Heart left ventricle (tissue), 16 donors: Measurements from ENCODE around the gene SEMA6D. TPM values are rescaled to one million over a fixed set of nuclear protein-coding genes. Genes with fewer than 3 reads are reported as not detected.

Source experiments
- ATAC-seq, 4 donors: fragments of 200-7000 bp; cut with Tn5 transposase; one replicate each; pipeline ENCODE4 v1.9.1; 2020 to 2022; ENCODE audit warnings: moderate library complexity in 4 of 4, mild to moderate bottlenecking in 3 of 4, moderate number of reproducible peaks in 1 of 4
- DNase-seq, 5 donors: peaks; one replicate each; pipeline ENCODE4 v3.0.0-alpha.2; 2020
- H3K27ac ChIP-seq, 12 donors: fragments of 200-600 bp; sonication (generic) in 4 of 12; one replicate each; pipeline versions ENCODE4 v1.5.0 to v1.8.0; 2016 to 2022; ENCODE audit warnings: mild to moderate bottlenecking in 2 of 12
- H3K27me3 ChIP-seq, 9 donors: fragments of 200-600 bp; sonication (generic) in 2 of 9; one replicate each; pipeline versions ENCODE4 v1.5.1 to v1.8.0; 2016 to 2022; ENCODE audit warnings: mild to moderate bottlenecking in 3 of 9
- H3K36me3 ChIP-seq, 9 donors: fragments of 200-600 bp; sonication (generic) in 2 of 9; one replicate each; pipeline versions ENCODE4 v1.5.0 to v1.8.0; 2018 to 2022; ENCODE audit warnings: mild to moderate bottlenecking in 2 of 9
- H3K4me1 ChIP-seq, 12 donors: fragments of 200-600 bp; sonication (generic) in 4 of 12; one replicate each; pipeline versions ENCODE4 v1.5.0 to v1.8.0; 2016 to 2022; ENCODE audit warnings: mild to moderate bottlenecking in 3 of 12
- H3K4me3 ChIP-seq, 12 donors: fragments of 200-600 bp; sonication (generic) in 4 of 12; one replicate each; pipeline versions ENCODE4 v1.5.0 to v1.8.0; 2017 to 2022; ENCODE audit warnings: mild to moderate bottlenecking in 9 of 12, moderate library complexity in 4 of 12
- H3K9me3 ChIP-seq, 12 donors: fragments of 200-600 bp; sonication (generic) in 4 of 12; one replicate each; pipeline versions ENCODE4 v1.5.0 to v1.8.0; 2016 to 2022; ENCODE audit warnings: mild to moderate bottlenecking in 1 of 12
- CTCF ChIP-seq, 12 donors: fragments of 200-600 bp; sonication (generic) in 4 of 12; IDR thresholded peaks; one replicate each; pipeline versions ENCODE4 v1.5.0 to v1.8.0; 2018 to 2022; ENCODE audit warnings: antibody characterized with exemption in 12 of 12, mild to moderate bottlenecking in 5 of 12
- POLR2A ChIP-seq, 2 donors: fragments of 450-650 bp; IDR thresholded peaks; one replicate each; pipeline ENCODE4 v1.6.1; 2017; ENCODE audit warnings: antibody characterized with exemption in 2 of 2, mild to moderate bottlenecking in 2 of 2, moderate library complexity in 2 of 2
- WGBS, 4 donors: extraction: QIAGEN DNeasy Blood & Tissue Kit in 2 of 4; methylation state at CpG; one replicate each; pipeline versions ENCODE4 v1.1.5 to v1.1.7; 2013 to 2018; 5-methylcytosine and 5-hydroxymethylcytosine counted together
- intact Hi-C, 10 donors: fragments of 100-400 bp; cut with DNase I; formaldehyde crosslinking; loops; one replicate each; pipeline versions ENCODE4 v1.11.1 to v1.14.2; 2022
- polyA plus RNA-seq, 2 donors: library from polyadenylated mRNA; stranded (reverse); fragments of 200-250 nt; gene quantifications; one replicate each; pipeline ENCODE4 v1.2.3, GENCODE V29; 2013
- total RNA-seq, 9 donors: library from RNA; depleted of rRNA in 2 of 9; stranded (reverse); fragments of >200 nt in 2 of 9; fragmentation: NEBNext Ultra II Directional in 3 of 9; extraction: Animal tissue kit (Norgen Biotek cat#: 25700) in 3 of 9; gene quantifications; one replicate each; pipeline versions ENCODE4 v1.1.0 to v1.2.4, GENCODE V29; 2016 to 2023
- donor health status: ischemic (EF 13 %, LVEDD 7.1; RV severe dilation, severe dysfunction).
- donor health status: healthy with polysubstance abuse.
- donor health status: DM: no; HTN: yes; CAD: no.
- donor health status: DM: no; HTN: no; CAD: no.
- donor health status: ischemic (EF 25% LVEDD 6.9; RV normal size, moderate dysfunction).
- donor health status: ischemic (EF 25% LVEDD 5.7; RV mildly dilated, moderate dysfunction).
- donor health status: healthy.
- donor health status: DM: yes; HTN: yes; CAD: no.
- donor health status: ischemic (EF 35%, LVEDD 5.7; RV mildly dilated, moderate dysfunction).
- donor health status: nonischemic (EF 11% LVEDD 7.7; RV severe dilation, severe dysfunction).
- donor health status: DM: yes; HTN: yes; CAD: no.
- donor health status: PGD.
- donor health status: ischemic (EF 29% LVEDD 5.4; RV normal size, mild dysfunction).
- donor health status: nonischemic (EF 23%, LVEDD 6.1; RV moderate dilation, normal function).

SEMA6D gene
- total and polyA plus RNA-seq, 11 donors = 2.8 to 23.2 (median 10.8) TPM

- peaks cover 0 to 3% (median 0%) of the 10 kb centered on the region in 12 donors for H3K4me1 ChIP-seq
- H3K27ac ChIP-seq = no peak overlapping the region
- ATAC-seq (no peak), DNase-seq (no peak)
- TF ChIP-seq POLR2A (IDR thresholded peaks at IDR 0.05) (no peak), CTCF (IDR thresholded peaks at IDR 0.05) (no peak)
- WGBS, 4 donors = 96 to 99% (median 98%) methylated on average over 5 of the region's 5 CpGs
- peaks cover 0 to 98% (median 73%) of the 10 kb centered on the region in 9 donors for H3K36me3 ChIP-seq
- no peaks in the 10 kb centered on the region for H3K9me3 ChIP-seq
- intact Hi-C loops = no loop called here
- no peaks in the 10 kb centered on the region for H3K27me3 ChIP-seq
- H3K4me3 ChIP-seq = no peak overlapping the region
Observed at GRCh38 chr15:47767035-47767434, 49.7 kb downstream of the SEMA6D start.

GRCh38 chr15:47768735-47769134 is 51.4 kb downstream of the SEMA6D start:
- intact Hi-C loops = no loop called here
- DNase-seq (no peak), ATAC-seq (no peak)
- Histone ChIP-seq H3K27me3 (no peaks in the 10 kb centered on the region), H3K36me3 (peaks cover 0 to 91% (median 56%) of the 10 kb centered on the region in 9 donors), H3K4me3 (no peak overlapping the region), H3K4me1 (peaks cover 0 to 3% (median 0%) of the 10 kb centered on the region in 12 donors), H3K27ac (no peak overlapping the region), H3K9me3 (no peaks in the 10 kb centered on the region)
- TF ChIP-seq POLR2A (IDR thresholded peaks at IDR 0.05) (no peak), CTCF (IDR thresholded peaks at IDR 0.05) (no peak)
- WGBS, 4 donors = 41 to 52% (median 46%) methylated on average over 5 of the region's 5 CpGs

GRCh38 chr15:47769166-47769565 is 51.9 kb downstream of the SEMA6D start:
- ATAC-seq (no peak), DNase-seq (no peak)
- Histone ChIP-seq H3K4me3 (no peak overlapping the region), H3K27me3 (no peaks in the 10 kb centered on the region), H3K27ac (no peak overlapping the region), H3K36me3 (peaks cover 0 to 87% (median 52%) of the 10 kb centered on the region in 9 donors), H3K4me1 (peaks cover 0 to 3% (median 0%) of the 10 kb centered on the region in 12 donors), H3K9me3 (no peaks in the 10 kb centered on the region)
- intact Hi-C loops = no loop called here
- TF ChIP-seq CTCF (IDR thresholded peaks at IDR 0.05) = no peak
- no peak for TF ChIP-seq POLR2A (IDR thresholded peaks at IDR 0.05)
- WGBS, 4 donors = 75 to 82% (median 80%) methylated on average over 5 of the region's 5 CpGs

GRCh38 chr15:47773143-47773542 is 55.8 kb downstream of the SEMA6D start:
- peaks cover 0 to 47% (median 21%) of the 10 kb centered on the region in 9 donors for H3K36me3 ChIP-seq
- intact Hi-C loops = no loop called here
- H3K27me3 ChIP-seq = no peaks in the 10 kb centered on the region
- H3K9me3 ChIP-seq = no peaks in the 10 kb centered on the region
- peaks cover 0 to 3% (median 0%) of the 10 kb centered on the region in 12 donors for H3K4me1 ChIP-seq
- no peak for ATAC-seq
- H3K4me3 ChIP-seq = no peak overlapping the region
- WGBS, 4 donors = 85 to 91% (median 88%) methylated on average over 6 of the region's 6 CpGs
- no peak for DNase-seq
- H3K27ac ChIP-seq = no peak overlapping the region
- TF ChIP-seq CTCF (IDR thresholded peaks at IDR 0.05) (no peak), POLR2A (IDR thresholded peaks at IDR 0.05) (no peak)
